Measurements from ENCODE around the gene MSL3.

The MSL3 gene

GRCh38 chrX:11757719-11758399 lies at the start of gene MSL3:
Gene MSL3 (plus strand): TSS chrX:11758237. CDS start chrX:11758264, 27 bp downstream.
- peak; percentile 93 for DNase-seq (ENCODE audit: low spot score)

GRCh38 chrX:11722304-11722703 lies 35.7 kb upstream of the MSL3 start:
- no peak for DNase-seq (ENCODE audit: low spot score)

- peak; percentile 46 for DNase-seq (ENCODE audit: low spot score)
These were observed 33.7 kb upstream of the MSL3 start for GRCh38 chrX:11724122-11725017.

- DNase-seq (ENCODE audit: low spot score), result no peak
These were observed 32.2 kb upstream of the MSL3 start for GRCh38 chrX:11725631-11726442.

- no peak for DNase-seq (ENCODE audit: low spot score)
These were observed 29.5 kb upstream of the MSL3 start for GRCh38 chrX:11728556-11728955.

- DNase-seq (ENCODE audit: low spot score), result no peak
These were observed 24.4 kb upstream of the MSL3 start for GRCh38 chrX:11733614-11734013.

GRCh38 chrX:11739776-11740175 lies 18.3 kb upstream of the MSL3 start:
- DNase-seq (ENCODE audit: low spot score), result no peak

- no peak for DNase-seq (ENCODE audit: low spot score)
These were observed 17.2 kb upstream of the MSL3 start for GRCh38 chrX:11740794-11741193.

- no peak for DNase-seq (ENCODE audit: low spot score)
These were observed 16.5 kb upstream of the MSL3 start for GRCh38 chrX:11741574-11741973.

- DNase-seq (ENCODE audit: low spot score), result no peak
These were observed 12.2 kb upstream of the MSL3 start for GRCh38 chrX:11745881-11746280.

GRCh38 chrX:11750046-11750445 lies 8.0 kb upstream of the MSL3 start:
- no peak for DNase-seq (ENCODE audit: low spot score)

- no peak for DNase-seq (ENCODE audit: low spot score)
These were observed 7.3 kb upstream of the MSL3 start for GRCh38 chrX:11750694-11751093.

- DNase-seq (ENCODE audit: low spot score), result no peak
These were observed 6.8 kb upstream of the MSL3 start for GRCh38 chrX:11751261-11751660.

- DNase-seq (ENCODE audit: low spot score), result no peak
These were observed 4.4 kb upstream of the MSL3 start for GRCh38 chrX:11753668-11754067.

- no peak for DNase-seq (ENCODE audit: low spot score)
These were observed 2.9 kb upstream of the MSL3 start for GRCh38 chrX:11754958-11755645.

- DNase-seq (ENCODE audit: low spot score), result no peak
These were observed 2.3 kb upstream of the MSL3 start for GRCh38 chrX:11755724-11756123.

- DNase-seq (ENCODE audit: low spot score), result peak; percentile 11
These were observed 1.4 kb upstream of the MSL3 start for GRCh38 chrX:11756354-11757318.

GRCh38 chrX:11757397-11757718 lies 679 bp upstream of the MSL3 start:
- no peak for DNase-seq (ENCODE audit: low spot score)

GRCh38 chrX:11758400-11759171 lies 549 bp downstream of the MSL3 start:
- DNase-seq (ENCODE audit: low spot score), result peak; percentile 90

GRCh38 chrX:11759172-11759460 lies 1.1 kb downstream of the MSL3 start:
- no peak for DNase-seq (ENCODE audit: low spot score)

All from GM03348 (cell line).